ENCODE data around the gene AFAP1L2.

The AFAP1L2 gene

DNA sequence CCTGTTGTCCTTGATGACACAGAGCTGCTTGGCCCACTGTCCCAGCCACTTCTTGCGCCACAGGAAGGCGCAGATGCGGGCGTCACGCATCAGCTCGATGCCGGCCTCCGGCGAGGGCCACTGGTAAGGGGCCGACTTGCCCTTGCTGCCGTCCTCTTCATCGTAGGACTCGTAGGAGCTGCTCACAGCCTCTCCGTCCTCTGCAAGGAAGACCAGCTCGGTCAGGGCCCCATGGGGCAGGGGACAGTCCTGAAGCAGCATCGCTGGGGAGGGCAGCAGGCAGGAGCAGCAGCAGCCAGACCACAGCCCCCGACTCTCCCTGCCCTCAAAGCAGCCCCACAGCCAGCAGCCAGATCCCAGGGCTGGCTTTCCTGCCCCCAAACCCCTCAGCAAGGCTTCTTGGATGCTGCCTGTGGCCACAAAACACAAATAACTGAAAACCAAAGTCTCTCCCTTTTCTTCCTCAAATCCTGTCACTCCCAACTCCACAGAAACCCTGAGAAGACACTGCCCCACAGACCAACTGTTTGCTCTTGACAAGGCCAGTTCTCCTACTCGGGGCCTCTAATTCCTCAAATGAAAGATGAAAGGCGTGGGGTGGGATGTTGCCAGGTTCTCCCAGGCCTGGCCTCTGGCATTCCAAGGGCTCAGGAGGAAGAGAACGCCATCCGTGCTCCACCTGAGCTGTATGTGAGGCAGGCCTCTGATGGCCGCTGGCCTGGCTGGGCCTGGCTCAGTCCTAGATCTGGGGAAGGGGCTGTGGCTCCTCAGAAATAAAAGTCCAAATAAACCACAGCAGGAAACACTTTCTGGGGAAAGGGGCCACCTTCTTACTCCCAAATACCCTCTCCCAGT, 88.5 kb downstream of the AFAP1L2 start:
- DNase-seq (ENCODE audit: low read depth in 2 of 3, low spot score in 1 of 3): no peak

- DNase-seq (ENCODE audit: low read depth in 2 of 3, low spot score in 1 of 3): no peak
Measured at GRCh38 chr10:114313866-114314265, 90.4 kb downstream of the AFAP1L2 start.

DNA sequence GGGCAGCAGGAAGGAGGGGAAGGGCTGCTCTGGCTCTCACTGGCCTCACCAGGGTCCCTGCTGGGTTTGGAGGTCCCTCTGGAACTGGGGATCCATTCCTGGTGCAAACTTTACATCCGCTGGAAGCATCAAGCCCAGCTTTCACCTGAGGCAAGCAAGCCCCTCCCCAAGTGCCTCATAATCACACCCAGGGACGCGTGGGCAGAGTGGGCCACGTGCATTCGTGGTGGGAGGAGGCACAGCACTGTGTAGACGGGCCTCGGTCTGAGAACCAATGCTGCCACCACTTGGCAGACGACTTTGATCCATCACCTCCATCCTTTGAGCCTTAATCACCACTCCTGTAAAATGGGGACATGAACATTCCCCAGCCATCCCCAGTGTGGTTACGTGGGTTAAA, 91.2 kb downstream of the AFAP1L2 start:
- DNase-seq (ENCODE audit: low read depth in 2 of 3, low spot score in 1 of 3): no peak

DNA sequence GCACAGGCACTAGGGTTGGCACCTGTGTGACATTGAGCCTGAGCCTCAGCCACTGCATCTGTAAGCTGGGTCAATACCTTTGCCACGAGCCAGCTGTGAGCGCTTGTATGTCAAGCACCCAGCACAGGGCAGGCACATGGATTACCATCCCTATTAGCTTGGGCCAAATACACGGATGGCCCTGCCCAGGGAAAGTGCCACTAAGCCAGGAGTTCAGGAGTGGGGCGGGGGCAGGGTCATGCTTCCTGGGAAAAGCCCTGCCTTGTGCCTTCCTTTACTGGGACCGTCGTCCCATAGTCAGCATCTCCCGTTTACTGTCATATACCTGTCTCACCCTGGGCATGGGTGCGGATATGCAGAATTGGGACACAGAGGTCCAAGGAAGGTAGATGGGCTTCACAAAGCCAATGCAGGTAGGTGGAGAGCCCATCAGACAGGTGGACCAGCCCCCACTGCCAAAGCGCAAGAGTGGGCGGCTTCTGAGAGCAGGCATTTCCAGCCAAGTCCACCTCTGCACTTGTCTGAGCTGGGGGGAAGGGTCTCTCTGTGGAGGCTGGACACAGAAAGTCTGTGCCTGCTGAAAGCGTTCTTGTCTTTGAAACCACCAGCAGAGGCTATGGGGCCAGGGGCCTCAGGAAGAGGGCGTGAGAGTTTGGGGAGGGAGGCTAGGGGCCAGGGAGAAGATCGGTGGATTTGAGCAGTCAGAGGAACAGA, 92.6 kb downstream of the AFAP1L2 start:
- no peak for DNase-seq (ENCODE audit: low read depth in 2 of 3, low spot score in 1 of 3)

DNA sequence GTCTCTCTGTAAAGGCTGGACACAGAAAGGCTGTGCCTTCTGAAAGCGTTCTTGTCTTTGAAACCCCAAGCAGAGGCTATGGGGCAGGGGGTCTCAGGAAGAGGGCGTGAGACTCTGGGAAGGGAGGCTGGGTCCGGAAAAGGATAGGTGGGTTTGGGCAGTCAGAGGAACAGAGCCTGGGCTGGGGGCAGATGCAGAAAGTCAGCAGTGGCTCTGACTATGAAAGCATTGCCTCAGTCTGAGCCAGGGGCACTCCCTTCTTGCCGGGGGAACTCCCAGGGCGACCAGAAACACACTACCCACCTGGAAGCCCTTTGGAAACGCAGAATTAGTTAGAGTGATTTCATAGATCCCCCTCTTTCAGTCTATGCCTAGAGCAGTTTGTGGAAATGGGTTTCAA, 93.3 kb downstream of the AFAP1L2 start:
- DNase-seq (ENCODE audit: low read depth in 2 of 3, low spot score in 1 of 3): no peak

DNA sequence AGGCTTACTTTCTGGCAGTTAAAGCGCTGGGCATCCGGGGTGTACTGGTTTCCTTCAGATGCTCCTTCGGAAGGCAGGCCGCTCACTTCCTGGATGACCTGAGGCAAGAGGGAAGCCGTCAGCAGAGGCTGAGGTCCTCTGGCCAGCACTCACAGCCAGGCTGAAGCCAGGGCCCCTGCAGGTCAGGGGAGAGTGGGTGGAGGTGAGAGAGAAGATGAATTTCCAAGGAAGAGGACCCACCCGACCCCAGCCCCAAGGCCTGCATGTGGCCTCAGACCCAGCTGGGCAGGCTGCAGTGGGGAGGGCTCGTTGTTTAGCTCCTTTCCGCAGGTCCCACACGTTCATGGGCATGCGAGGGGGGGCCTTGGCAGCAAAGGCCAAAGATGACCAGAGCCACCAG, 94.0 kb downstream of the AFAP1L2 start:
- DNase-seq (ENCODE audit: low read depth in 2 of 3, low spot score in 1 of 3): no peak

DNA sequence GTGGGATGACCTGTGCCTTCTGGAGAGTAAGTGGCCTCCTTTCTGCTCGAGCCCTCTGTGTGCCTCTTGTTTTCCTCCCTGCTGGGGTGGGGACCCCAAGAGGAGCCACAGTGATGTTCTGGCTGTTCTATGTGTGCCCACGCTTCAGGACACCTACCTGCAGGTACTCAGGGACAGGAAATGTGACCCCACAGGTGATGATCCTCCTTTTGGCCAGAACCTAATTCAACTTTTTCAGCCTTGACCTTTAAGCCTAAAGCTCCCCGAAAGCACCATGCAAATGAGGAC, 95.0 kb downstream of the AFAP1L2 start:
- no peak for DNase-seq (ENCODE audit: low read depth in 2 of 3, low spot score in 1 of 3)

GRCh38 chr10:114308531-114309363, 95.6 kb downstream of the AFAP1L2 start:
- no peak for DNase-seq (ENCODE audit: low read depth in 2 of 3, low spot score in 1 of 3)

DNA sequence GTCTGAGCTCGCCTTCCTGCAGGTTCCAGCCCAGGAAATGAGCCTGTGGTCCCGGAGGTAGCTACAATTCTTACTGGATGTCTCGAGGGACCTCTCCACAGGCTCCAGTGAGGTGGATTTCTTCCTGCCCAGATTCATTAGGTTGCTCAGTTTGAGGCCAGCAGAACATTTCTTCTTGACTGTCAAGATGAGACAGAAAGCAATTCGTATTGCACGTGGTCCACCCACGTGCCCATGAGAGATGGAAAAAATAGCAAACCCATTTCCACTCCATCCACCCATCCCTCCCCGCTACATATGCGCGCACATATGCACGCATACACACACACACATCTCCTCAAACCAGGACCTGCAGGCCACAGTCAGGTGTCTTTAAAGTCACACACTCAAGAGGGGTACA, 96.6 kb downstream of the AFAP1L2 start:
- DNase-seq (ENCODE audit: low read depth in 2 of 3, low spot score in 1 of 3): no peak

DNA sequence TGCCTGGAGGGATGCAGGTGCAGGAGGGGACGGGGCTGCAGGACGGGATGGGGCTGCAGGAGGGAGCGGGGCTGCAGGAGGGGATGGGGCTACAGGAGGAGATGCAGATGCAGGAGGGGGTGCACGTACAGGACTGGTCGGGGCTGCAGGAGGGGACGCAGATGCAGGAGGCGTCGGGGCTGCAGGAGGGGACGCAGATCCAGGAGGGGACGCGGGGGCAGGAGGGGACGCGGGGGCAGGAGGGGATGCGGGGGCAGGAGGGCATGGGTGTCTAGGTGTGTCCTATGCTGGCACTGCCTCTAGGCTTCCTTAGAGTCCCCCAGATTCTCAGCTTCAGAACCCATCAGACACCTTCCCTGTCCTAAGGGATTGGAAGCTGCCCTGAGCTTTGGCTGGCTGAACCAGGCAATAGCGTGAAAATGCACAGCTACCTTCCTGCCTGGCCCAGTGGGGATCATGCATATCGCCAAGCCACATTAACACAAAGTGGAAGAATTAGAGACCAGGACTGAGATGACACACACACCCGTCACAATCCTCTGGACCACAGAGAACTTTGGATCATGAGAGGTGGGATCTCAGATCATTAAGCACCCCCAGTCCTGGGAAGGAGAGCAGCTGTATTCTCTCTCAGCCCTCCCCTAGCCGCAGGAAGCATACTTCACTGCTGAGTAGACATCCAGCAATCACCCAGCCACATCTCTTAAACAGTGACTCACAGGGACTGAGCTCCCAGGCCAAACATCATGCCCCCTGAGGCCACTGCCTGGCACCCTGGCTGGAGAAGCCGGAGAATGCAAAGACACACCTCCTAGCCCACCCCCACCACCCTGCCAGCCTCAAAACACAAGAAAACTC, 98.0 kb downstream of the AFAP1L2 start:
- DNase-seq (ENCODE audit: low read depth in 2 of 3, low spot score in 1 of 3): no peak

DNA sequence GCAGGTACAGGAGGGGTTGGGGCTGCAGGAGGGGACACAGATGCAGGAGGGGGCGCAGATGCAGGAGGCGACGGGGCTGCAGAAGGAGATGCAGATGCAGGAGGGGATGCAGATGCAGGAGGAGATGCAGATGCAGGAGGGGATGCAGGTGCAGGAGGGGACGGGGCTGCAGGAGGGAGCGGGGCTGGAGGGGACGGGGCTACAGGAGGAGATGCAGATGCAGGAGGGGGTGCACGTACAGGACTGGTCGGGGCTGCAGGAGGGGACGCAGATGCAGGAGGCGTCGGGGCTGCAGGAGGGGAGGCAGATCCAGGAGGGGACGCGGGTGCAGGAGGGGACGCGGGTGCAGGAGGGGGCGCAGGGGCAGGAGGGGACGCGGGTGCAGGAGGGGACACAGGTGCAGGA, 98.8 kb downstream of the AFAP1L2 start:
- DNase-seq (ENCODE audit: low read depth in 2 of 3, low spot score in 1 of 3): no peak

DNA sequence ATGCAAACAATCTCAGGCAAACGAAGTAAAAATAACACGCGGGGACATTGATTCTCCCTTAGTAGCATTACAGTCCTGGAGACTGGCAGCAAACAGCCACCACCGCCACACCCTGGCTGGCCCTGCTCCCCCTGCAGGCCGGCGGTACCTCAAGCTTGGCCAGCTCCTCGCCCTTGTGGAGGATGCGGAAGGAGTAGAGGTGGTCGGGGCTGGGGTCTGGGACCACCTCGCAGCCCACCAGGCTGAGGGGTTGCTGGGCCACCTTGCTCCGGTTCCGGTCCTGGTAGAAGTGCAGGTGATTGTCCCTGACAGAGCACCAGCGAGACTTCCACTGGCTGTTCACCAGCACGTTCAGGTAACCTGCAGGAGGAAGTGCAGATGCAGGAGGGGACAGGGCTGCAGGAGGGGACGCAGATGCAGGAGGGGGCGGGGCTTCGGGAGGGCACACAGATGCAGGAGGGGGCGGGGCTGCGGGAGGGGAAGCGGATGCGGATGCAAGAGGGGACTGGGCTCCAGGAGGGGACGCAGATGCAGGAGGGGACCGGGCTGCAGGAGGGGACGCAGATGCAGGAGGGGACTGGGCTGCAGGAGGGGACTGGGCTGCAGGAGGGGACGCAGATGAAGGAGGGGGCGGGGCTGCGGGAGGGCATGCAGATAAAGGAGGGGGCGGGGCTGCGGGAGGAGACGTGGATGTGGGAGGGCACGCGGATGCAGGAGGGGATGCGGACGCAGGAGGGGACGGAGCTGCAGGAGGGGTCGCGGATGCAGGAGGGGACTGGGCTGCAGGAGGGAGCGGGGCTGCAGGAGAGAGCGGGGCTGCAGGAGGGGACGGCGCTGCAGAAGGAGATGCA, 99.5 kb downstream of the AFAP1L2 start:
- peak; percentile 23 to 48 (median 37) for DNase-seq (ENCODE audit: low read depth in 2 of 3, low spot score in 1 of 3)

GRCh38 chr10:114304017-114304570, 100.2 kb downstream of the AFAP1L2 start:
- DNase-seq (ENCODE audit: low read depth in 2 of 3, low spot score in 1 of 3): peak; percentile 67 to 77 (median 67)

DNA sequence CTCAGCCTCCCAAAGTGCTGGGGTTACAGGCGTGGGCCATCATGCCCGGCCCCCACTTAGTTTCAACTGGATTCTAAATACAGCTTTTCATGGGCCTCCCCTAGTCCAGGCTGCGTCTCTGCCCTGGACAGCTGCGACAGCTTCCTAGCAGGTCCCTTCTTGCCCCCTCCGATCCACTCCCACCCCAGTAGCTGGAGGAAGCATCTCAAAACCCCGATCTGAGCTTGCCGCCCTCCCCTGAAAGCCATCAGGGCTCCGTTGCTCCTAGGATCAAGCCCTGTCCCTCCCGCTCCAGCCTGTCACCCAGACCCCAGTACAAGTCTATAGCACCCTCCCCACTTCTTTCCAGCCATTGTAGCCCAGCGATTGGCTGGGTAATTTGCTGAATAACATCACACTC, 100.7 kb downstream of the AFAP1L2 start:
- DNase-seq (ENCODE audit: low read depth in 2 of 3, low spot score in 1 of 3): no peak

DNA sequence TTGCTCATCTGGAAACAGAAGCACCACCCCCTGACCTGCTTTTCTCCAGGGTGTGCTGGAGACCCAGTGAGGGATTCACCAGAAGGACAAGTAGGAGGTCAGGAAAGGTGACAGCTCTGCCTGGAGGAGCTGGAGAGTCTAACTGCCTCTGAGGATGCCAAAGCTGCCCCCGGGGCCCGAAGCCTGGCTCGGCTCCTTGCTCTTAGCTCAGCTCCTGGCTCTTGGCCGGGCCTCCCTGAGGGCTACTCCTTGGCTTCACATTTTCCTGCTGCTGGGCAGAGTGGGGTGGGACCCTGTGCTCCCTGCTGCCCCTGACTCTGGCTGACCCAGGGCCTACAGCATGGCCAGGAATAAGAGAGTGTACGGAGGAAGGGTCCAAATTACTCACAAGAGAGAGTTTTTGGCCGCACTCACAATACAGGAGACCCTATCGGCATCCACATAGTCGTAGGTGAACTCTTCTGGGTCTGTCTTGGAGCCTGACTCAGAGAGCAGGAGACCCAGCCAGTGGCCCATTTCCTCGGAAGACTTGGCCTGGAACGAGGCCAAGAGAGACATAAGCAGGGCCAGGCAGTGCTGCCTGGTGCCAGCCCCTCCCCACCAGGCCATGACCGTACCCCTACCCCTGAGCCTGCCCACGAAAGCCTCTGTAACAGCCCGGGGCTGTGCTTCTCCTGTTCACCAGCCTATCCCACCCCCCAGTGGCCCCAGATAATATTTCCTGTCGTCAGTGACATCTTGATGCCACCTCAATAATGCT, 102.2 kb downstream of the AFAP1L2 start:
- DNase-seq (ENCODE audit: low read depth in 2 of 3, low spot score in 1 of 3): no peak

DNA sequence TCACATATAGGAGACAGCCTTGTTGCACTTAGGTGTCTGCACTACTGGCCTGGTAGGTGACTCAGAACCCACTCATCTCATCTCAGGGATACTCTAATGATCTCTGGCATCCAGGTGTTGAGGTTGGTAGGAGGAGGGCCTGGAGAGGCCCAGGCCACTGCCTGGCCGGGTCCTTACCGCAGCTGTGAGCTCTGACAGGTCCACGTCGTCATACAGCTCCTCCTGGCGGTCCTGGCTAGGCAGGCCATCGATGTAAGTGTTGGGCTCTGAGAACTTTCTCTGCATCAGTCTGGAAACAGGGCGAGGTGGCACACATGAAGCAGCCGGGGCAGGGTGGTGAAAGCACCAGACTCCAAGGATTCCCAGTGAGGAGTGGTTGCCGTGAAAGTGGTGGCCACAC, 103.1 kb downstream of the AFAP1L2 start:
- DNase-seq (ENCODE audit: low read depth in 2 of 3, low spot score in 1 of 3): no peak

GRCh38 chr10:114300036-114300645, 104.2 kb downstream of the AFAP1L2 start:
- no peak for DNase-seq (ENCODE audit: low read depth in 2 of 3, low spot score in 1 of 3)

GRCh38 chr10:114297136-114297705, 107.1 kb downstream of the AFAP1L2 start:
- no peak for DNase-seq (ENCODE audit: low read depth in 2 of 3, low spot score in 1 of 3)

All from stimulated activated CD4-positive, alpha-beta T cell treated with anti-CD3 and anti-CD28 coated beads, Interleukin-12 subunit alpha, Interleukin-12 subunit beta, amount 100 ng/mL, for 48 hours (primary cell).